ENCODE measurements around the gene APC2.

The APC2 gene

DNA sequence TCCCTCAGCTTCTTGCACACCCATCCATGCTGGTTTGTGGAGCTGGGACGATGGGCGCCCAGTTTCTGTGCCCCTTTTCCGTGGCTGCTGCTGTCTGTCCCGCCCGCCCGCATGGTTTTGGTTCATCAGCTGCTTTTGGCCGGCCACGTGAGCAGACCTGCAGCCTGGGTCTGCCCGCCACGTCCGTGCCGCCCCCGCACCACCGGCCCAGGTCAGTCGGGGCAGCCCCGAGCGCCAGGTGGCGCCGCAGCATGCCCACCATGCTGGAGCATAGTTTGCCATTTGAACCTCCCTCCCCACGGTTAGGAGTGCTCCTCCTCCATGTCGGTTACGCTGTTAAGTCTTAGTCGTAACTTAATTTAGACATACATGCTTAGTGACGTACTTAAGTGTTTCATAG lies 27.0 kb upstream of the APC2 start:
- no peaks in the 10 kb centered on the region for H3K36me3 Mint-ChIP-seq
- H3K9me3 Mint-ChIP-seq (ENCODE audit: low read depth), result no peaks in the 10 kb centered on the region
- peaks cover 2% of the 10 kb centered on the region for H3K4me1 Mint-ChIP-seq (ENCODE audit: low read depth)
- no peak overlapping the region for H3K4me3 Mint-ChIP-seq
- no peak overlapping the region for H3K27ac Mint-ChIP-seq
- H3K27me3 Mint-ChIP-seq, result no peaks in the 10 kb centered on the region

DNA sequence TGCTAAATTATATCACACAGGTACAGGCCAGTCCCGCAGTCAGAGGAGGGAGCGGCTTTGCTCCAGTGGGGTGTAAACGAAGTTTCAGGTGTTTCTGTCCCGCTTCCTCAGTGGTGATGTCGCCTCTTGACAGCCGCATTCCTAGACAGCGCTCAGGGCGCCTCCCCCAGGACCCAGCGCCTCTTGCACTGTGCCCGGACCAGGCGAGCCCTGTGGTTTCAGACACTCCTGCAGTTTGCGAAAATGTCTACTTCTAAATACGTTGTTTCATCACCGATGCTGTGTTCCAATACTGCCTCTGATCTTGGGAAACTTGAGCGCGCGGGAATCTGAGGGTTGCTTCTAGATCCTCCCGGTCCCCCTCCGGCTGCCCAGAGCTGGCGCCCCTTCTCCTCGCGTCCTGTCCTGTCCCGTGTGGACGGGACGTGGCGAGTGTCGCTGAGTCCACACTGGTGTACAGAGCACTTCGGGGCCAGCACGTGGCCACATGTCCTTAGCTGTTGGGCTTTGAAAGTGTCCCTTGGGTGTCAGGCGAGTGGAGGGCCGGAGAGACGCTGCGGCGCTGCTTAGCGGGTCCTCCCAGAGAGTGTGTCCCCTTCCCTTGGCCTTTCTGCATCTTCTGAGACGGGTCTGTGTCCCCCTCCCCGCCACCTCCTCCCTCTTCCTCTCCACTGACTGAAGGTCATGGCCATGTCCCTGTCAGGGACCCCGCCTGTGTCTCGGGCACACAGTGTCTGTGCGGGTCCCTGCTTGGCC lies 26.3 kb upstream of the APC2 start:
- Mint-ChIP-seq H3K4me3 (no peak overlapping the region), H3K4me1 (ENCODE audit: low read depth) (peaks cover 2% of the 10 kb centered on the region), H3K36me3 (no peaks in the 10 kb centered on the region), H3K9me3 (ENCODE audit: low read depth) (no peaks in the 10 kb centered on the region), H3K27me3 (no peaks in the 10 kb centered on the region), H3K27ac (no peak overlapping the region)

DNA sequence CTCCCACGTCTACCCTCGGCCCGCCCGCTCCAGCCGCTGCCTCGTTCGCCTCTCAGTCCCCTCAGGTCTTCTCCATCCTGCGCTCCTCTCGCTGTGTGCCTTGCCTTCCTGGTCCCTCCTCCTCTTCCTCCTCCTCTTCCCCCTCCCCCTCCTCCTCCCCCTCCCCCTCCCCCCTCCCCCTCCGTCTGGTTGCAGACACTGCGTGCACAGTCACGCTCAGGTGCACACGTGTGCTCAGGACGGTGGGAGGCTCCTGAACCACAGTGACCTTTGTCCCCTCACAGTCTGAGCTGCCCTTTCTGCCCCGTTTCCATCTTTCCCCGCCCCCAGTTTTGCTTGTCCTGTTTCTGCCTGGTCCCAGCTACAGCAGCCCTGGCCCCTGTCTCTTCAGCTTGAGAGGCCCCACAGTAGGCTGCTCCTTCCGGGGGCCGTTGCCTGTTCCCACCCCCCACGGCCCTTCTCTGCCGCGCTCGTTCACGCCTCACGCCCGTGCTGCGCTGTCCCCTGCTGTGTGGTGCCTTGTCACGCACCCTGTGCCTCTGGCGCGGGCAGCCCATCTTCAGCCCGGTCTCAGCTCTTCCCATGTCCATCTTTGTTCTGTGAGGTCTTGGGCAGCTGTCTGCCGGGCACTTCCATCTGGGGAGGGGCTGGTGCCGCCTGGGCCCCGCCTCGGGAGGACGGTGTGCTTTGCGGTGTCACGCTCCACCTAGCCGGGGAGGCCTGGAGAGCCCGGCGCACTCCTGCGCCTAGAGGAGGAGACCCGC lies 25.5 kb upstream of the APC2 start:
- Mint-ChIP-seq H3K36me3 (no peaks in the 10 kb centered on the region), H3K4me1 (ENCODE audit: low read depth) (peaks cover 2% of the 10 kb centered on the region), H3K9me3 (ENCODE audit: low read depth) (no peaks in the 10 kb centered on the region), H3K27me3 (no peaks in the 10 kb centered on the region), H3K27ac (no peak overlapping the region), H3K4me3 (no peak overlapping the region)

DNA sequence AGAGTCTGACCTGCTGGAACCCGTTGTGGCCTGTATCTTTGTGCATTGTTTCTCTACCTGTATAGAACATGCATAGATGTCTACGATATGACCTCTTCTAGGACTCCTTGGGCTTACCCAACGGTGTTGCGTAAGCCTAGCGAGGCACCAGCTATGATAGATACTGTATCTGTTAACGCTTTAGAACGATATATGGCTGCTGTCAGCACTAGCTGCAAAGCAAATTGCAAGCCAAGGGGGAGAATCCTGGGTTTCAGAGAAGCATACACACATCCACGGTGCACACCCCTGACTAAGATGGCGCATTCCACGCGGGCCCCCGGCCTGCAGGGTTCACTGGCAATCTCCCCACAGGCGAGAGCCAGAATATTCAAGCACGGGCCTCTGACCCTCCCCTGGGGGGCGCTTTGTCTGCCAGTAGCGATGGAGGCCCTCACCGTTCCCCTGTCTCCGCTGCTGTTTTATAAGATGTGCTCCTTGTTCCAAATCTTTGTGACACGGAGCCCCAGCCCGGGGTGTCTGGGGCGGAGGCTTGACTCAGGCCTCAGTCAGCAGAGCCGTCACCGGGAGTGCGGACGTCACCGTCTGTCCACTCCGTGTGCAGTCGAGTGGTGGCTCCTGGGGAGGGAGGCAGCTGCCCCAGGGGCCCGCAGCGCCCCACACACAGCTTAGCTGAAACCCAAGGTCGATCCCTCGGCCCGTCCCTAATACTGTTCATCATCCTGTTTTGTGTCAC lies 24.7 kb upstream of the APC2 start:
- H3K27ac Mint-ChIP-seq, result no peak overlapping the region
- no peaks in the 10 kb centered on the region for H3K27me3 Mint-ChIP-seq
- H3K4me1 Mint-ChIP-seq (ENCODE audit: low read depth), result peaks cover 2% of the 10 kb centered on the region
- no peaks in the 10 kb centered on the region for H3K36me3 Mint-ChIP-seq
- no peaks in the 10 kb centered on the region for H3K9me3 Mint-ChIP-seq (ENCODE audit: low read depth)
- no peak overlapping the region for H3K4me3 Mint-ChIP-seq

DNA sequence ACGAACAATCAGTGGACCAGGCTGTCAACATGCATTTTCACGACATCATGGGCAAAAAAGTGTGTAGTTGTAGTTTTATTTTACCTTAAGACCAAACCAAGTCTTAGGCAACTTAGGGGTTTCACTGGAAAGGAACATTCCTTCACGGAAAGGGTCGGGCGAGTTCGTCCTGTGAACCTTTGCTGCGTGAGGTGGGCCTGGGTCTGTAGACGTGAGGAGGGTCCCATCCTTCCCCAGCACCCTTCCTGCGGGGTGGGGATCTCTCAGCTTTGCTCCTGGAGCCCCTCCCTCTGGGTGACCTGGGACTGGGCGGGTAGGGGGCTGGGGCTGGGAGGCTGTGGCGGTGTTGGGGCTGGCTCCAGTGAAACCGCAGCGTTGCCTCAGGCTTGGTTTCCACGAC lies 24.0 kb upstream of the APC2 start:
- H3K4me3 Mint-ChIP-seq, result no peak overlapping the region
- H3K9me3 Mint-ChIP-seq (ENCODE audit: low read depth), result no peaks in the 10 kb centered on the region
- no peaks in the 10 kb centered on the region for H3K27me3 Mint-ChIP-seq
- H3K36me3 Mint-ChIP-seq, result no peaks in the 10 kb centered on the region
- peaks cover 2% of the 10 kb centered on the region for H3K4me1 Mint-ChIP-seq (ENCODE audit: low read depth)
- no peak overlapping the region for H3K27ac Mint-ChIP-seq

DNA sequence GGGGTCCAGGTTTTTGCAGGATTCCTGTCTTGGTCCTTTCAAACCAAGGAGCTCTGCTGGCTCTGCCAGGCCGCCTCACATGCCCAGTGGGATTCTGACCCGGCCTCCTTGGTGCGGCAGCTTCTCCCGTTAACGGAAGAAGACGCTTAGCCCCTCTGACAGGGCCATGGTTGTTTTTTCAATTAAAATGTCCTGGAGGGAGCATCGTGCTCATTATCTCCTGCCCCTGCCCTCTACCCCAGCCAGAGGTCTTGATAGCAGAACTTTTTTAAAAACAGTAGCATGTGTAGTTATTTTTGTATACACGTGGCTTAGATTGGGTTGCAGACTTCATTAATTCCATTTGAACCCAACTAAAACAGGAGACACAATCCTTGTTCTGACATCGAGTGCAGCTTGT lies 23.2 kb upstream of the APC2 start:
- Mint-ChIP-seq H3K36me3 (no peaks in the 10 kb centered on the region), H3K27me3 (no peaks in the 10 kb centered on the region), H3K9me3 (ENCODE audit: low read depth) (no peaks in the 10 kb centered on the region), H3K4me1 (ENCODE audit: low read depth) (peaks cover 2% of the 10 kb centered on the region), H3K27ac (no peak overlapping the region), H3K4me3 (no peak overlapping the region)

DNA sequence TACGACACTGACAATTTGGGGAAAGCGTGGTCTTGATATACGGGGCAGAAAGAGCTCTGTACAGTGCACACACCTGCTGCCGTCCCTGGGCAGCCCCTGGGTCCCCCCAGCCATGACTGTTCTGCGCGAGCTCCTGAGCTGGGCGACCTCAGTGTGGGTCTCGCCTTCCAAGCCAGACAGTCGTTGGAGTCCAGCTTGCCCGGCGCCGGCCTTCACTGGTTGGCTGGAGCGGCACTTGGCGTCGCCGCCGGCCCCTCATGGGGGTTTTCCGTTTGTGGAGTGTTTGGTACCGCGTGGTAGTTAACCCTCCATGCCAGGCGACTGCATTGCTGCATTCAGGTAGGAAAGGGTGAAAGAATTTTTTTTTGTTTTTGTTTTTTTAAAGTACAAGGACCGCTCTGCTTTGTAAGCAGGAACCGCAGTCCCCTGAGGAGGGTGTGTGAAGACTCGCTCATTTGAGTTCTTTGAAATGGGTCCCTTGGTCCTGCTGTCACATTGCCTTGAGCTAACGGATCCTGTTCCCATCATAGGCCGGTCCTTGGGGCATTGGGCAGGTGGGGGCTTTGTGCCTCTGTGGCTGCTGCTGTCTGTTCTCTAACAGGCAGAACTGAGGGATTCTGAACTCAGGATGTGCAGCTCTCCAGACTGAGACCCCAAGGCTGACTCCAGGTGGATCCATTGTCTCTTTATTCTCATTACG lies 22.6 kb upstream of the APC2 start:
- Mint-ChIP-seq H3K27ac (no peak overlapping the region), H3K9me3 (ENCODE audit: low read depth) (no peaks in the 10 kb centered on the region), H3K4me3 (no peak overlapping the region), H3K36me3 (no peaks in the 10 kb centered on the region), H3K27me3 (no peaks in the 10 kb centered on the region), H3K4me1 (ENCODE audit: low read depth) (peaks cover 2% of the 10 kb centered on the region)

DNA sequence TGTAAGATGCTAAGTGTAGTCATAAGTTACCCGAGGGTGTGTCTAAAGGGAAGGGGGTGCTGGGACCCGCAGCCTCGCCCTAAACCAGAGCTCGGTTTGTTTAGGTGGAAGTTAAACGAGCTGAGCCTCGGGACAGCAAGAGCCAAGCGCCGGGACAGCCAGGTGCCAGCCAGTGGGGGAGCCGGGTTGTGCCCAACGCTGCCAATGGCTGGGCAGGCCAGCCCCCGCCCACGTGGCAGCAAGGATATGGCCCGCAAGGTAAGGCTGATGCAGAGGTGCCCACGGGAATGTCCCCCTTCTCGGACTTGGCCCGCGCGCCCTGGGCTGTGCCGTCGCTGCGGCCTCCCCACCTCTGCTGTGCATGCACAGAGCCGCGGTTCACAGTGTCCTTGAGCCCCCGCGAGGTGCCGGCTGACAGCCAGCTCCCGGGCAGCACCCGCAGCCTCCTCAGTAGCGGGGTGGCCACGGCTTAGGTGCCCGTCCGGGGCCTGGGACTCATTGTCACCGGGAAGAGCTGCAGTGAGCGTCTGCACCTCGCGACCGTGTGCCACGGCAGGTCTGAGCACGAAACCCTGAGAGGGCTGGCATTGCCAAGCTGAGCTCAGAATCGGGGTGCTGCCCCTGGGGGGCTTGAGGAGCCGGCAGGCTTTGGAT lies 21.1 kb upstream of the APC2 start:
- no peak overlapping the region for H3K27ac Mint-ChIP-seq
- H3K36me3 Mint-ChIP-seq, result no peaks in the 10 kb centered on the region
- H3K4me3 Mint-ChIP-seq, result no peak overlapping the region
- H3K4me1 Mint-ChIP-seq (ENCODE audit: low read depth), result peaks cover 2% of the 10 kb centered on the region
- no peaks in the 10 kb centered on the region for H3K9me3 Mint-ChIP-seq (ENCODE audit: low read depth)
- no peaks in the 10 kb centered on the region for H3K27me3 Mint-ChIP-seq

DNA sequence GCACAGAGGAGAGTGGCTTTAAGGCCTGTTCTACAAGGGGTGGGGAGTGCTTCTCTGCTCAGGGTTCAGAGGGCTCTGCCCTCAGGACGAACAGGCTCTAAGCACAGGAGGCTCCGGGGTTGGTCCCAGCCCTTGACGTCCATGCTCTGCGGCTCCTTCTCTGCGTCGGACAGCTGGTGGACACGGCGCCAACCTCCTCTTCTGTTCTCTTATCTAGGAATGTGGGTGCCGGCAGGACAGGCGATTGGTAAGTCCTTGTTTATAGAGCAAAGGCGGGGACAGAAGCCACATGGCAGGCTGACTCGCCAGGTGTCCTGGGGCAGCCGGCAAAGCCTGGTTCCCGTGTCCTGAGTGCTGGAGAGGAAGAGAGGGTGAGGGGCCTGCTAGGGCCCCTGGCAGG lies 20.2 kb upstream of the APC2 start:
- no peaks in the 10 kb centered on the region for H3K9me3 Mint-ChIP-seq (ENCODE audit: low read depth)
- H3K4me3 Mint-ChIP-seq, result no peak overlapping the region
- peaks cover 2% of the 10 kb centered on the region for H3K4me1 Mint-ChIP-seq (ENCODE audit: low read depth)
- H3K27me3 Mint-ChIP-seq, result no peaks in the 10 kb centered on the region
- H3K27ac Mint-ChIP-seq, result no peak overlapping the region
- H3K36me3 Mint-ChIP-seq, result no peaks in the 10 kb centered on the region

DNA sequence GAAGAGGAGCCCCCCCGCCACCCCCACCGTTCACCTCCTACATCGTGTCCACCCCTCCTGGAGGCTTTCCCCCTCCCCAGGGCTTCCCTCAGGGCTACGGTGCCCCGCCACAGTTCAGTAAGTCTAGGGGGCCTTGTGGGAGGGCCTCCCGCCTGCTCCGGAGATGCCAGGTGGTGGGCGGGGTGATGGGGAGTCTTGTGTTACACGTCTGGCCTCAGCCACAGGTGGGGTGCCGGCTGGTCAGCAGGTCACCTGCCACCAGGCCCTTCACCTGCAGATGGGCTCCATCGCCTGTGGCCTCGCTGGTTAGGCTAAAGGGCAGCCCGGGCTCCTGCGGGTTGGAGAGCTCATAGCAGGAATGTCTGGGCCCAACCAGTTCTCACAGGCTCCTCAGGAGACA lies 19.7 kb upstream of the APC2 start:
- Mint-ChIP-seq H3K9me3 (ENCODE audit: low read depth) (no peaks in the 10 kb centered on the region), H3K36me3 (no peaks in the 10 kb centered on the region), H3K4me1 (ENCODE audit: low read depth) (no peaks in the 10 kb centered on the region), H3K27ac (no peak overlapping the region), H3K4me3 (no peak overlapping the region), H3K27me3 (no peaks in the 10 kb centered on the region)

DNA sequence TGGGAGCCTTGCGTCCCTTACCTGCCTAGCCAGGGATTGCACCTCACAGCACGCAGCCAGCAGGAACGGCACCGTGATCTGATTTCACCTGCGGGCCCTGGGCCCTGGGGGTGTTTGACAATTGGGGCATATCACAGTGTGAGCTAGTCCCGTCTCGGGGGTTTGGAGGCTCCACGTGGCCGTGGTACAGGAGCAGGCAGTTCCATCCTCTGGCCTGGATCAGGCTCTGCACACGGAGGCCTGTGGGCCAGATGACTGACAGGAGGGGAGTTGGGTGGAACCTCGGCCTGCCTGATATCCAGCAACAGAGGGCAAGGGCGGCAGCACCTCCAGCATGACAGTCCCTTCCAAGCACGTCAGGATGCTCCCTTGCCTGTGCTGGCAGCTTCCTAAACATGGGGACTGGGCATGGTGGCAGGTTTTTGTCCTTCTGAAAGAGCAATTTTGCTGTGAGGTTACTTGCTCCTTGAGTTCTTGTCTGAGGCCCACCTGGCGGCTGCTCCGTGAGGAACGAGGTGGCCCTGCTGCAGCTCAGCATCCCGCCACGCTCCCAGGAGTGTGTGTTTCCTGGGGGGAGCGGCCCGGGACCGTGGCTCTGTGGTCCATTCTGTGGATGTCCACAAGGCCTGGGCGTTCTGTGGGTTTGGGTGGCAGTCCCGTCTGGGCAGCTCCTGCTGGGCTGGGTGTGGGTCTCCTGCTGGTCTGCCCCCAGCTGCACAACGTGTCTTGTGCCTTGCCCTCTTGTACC lies 18.0 kb upstream of the APC2 start:
- H3K27me3 Mint-ChIP-seq, result no peaks in the 10 kb centered on the region
- H3K4me3 Mint-ChIP-seq, result no peak overlapping the region
- no peaks in the 10 kb centered on the region for H3K36me3 Mint-ChIP-seq
- no peak overlapping the region for H3K27ac Mint-ChIP-seq
- H3K9me3 Mint-ChIP-seq (ENCODE audit: low read depth), result no peaks in the 10 kb centered on the region
- no peaks in the 10 kb centered on the region for H3K4me1 Mint-ChIP-seq (ENCODE audit: low read depth)

DNA sequence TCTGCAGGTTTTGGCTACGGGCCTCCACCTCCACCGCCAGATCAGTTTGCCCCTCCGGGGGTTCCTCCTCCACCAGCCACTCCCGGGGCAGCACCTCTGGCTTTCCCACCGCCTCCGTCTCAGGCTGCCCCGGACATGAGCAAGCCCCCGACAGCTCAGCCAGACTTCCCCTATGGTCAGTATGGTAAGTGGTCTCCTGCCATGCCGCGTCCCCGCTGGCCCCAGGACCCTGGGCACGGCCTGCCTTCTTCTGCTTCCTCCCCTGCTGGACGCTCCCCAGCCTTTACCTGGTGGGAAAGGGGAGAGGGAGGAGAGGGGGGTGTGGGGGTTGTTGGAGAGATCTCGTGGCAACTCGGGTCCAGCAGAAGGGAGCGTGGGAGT lies 17.4 kb upstream of the APC2 start:
- no peak overlapping the region for H3K27ac Mint-ChIP-seq
- peaks cover under 1% of the 10 kb centered on the region for H3K4me1 Mint-ChIP-seq (ENCODE audit: low read depth)
- H3K27me3 Mint-ChIP-seq, result no peaks in the 10 kb centered on the region
- no peaks in the 10 kb centered on the region for H3K9me3 Mint-ChIP-seq (ENCODE audit: low read depth)
- H3K36me3 Mint-ChIP-seq, result no peaks in the 10 kb centered on the region
- H3K4me3 Mint-ChIP-seq, result no peak overlapping the region

DNA sequence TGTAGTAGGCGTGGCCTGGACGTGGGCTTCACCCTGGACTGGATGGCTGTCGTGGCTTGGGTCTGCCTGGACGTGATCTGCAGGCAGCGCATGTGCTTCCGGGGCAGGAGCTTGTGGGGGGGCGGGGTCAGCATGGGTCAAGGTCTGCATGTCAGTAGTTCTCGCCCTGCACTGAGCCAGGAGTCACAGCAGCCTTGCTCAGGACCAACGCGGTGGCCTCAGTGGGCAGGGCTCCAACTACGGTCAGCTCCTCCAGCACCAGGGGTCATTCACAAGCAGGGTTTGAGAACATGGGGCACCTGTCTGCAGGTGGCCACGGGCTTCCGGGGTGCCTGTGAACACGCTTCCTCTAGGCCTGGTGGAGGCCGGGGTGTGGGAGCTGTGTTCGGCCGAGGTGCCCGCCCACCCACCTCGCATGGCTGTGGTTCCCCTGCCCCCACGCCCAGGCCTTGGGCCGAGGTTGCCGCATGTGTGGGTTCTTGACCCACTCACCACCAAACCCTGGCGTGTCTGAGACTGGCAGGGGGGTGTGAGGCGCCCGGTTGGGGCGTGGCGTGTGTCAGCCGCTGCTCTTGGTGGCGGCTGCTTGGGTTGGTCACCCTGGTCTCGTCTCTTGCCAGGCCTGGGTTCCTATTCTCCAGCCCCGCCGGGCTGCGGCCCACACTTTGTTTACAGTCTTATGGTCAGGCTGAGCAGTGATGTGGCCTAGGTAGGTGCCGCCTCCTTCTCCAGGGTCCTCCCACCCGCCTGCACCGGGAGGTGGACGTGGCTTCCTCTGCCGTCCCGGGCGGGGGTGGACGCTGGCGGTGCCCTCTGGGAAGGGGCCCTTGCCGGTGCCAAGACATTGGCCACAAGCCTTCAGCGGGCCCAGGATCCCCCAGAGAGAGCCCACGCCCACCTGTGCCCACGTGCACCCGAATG lies 16.5 kb upstream of the APC2 start:
- Mint-ChIP-seq H3K4me1 (ENCODE audit: low read depth) (peaks cover 6% of the 10 kb centered on the region), H3K9me3 (ENCODE audit: low read depth) (no peaks in the 10 kb centered on the region)

More for the DNA sequence above, 16.5 kb upstream of the APC2 start:
- H3K4me3 Mint-ChIP-seq, result no peak overlapping the region
- no peaks in the 10 kb centered on the region for H3K27me3 Mint-ChIP-seq
- H3K27ac Mint-ChIP-seq, result no peak overlapping the region
- H3K36me3 Mint-ChIP-seq, result no peaks in the 10 kb centered on the region

Measured in activated naive CD8-positive, alpha-beta T cell (primary cell).